Fibroblast of mammary gland (primary cell): Measurements from ENCODE around the gene CENPP.

ENCODE experiments used
- DNase-seq: peaks from one replicate; pipeline ENCODE4 v3.0.0-alpha.2; 2010; ENCODE audit warnings: low read depth
- H3K4me3 ChIP-seq: 2 replicates; pipeline ENCODE4 v1.5.1; 2011; ENCODE audit warnings: low read depth, mild to moderate bottlenecking, low read length, moderate library complexity; ENCODE audit not compliant: control insufficient read depth
- TF ChIP-seq, protein P1 (sequence below): conservative IDR thresholded peaks from 2 replicates; pipeline ENCODE4 v1.5.1; 2011; ENCODE audit warnings: low read depth, low read length, inconsistent platforms; ENCODE audit not compliant: control insufficient read depth, insufficient read depth

Gene CENPP

DNA sequence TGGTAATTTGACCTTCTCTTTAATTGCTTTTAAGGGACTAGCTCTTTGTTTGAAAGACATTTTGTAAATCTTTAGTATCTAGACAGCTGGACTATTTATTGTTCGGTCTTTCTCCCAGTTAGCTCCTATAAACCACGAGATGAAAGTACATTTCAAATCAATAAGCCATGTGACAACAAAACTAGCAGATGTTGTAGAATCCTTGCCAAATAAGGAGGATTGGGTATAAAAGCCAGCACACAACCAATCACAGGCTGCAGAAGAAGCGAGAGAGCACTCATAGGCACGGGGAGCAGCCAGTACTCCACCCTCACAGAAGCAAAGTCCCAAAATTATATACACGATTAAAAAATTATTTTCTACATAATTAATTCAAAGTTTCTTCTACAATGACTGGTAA is 106.6 kb downstream of the CENPP start:
- DNase-seq: peak; percentile 64
- H3K4me3 ChIP-seq: no peak overlapping the region
- TF ChIP-seq, protein P1, sequence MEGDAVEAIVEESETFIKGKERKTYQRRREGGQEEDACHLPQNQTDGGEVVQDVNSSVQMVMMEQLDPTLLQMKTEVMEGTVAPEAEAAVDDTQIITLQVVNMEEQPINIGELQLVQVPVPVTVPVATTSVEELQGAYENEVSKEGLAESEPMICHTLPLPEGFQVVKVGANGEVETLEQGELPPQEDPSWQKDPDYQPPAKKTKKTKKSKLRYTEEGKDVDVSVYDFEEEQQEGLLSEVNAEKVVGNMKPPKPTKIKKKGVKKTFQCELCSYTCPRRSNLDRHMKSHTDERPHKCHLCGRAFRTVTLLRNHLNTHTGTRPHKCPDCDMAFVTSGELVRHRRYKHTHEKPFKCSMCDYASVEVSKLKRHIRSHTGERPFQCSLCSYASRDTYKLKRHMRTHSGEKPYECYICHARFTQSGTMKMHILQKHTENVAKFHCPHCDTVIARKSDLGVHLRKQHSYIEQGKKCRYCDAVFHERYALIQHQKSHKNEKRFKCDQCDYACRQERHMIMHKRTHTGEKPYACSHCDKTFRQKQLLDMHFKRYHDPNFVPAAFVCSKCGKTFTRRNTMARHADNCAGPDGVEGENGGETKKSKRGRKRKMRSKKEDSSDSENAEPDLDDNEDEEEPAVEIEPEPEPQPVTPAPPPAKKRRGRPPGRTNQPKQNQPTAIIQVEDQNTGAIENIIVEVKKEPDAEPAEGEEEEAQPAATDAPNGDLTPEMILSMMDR: no peak

DNA sequence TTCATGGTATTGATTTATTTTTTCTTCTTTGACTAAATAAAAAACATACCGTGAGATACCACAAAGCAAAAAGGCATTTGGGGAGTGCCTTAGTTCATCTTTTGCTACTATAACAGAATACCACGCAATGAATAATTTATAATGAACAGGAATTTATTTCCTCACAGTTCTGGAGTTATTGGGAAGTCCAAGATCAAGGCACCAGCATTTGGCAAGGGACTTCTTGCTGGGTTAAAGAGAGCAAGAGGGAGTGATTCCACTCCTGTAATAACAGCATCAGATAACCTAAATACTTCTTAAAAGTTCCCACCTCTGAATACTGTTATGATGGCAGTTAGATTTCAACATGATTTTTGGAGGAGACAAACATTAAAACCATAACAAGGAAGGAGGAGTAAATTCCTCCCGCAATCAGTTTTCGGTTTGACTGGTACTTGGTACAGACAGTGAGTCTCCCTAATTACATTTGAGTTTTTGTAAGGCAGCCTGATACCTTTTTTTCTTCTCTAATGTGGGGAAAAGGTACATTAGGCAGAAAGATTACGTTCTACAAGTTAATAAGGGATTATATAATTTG is 107.3 kb downstream of the CENPP start:
- H3K4me3 ChIP-seq: no peak overlapping the region
- TF ChIP-seq, protein P1: no peak
- no peak for DNase-seq

DNA sequence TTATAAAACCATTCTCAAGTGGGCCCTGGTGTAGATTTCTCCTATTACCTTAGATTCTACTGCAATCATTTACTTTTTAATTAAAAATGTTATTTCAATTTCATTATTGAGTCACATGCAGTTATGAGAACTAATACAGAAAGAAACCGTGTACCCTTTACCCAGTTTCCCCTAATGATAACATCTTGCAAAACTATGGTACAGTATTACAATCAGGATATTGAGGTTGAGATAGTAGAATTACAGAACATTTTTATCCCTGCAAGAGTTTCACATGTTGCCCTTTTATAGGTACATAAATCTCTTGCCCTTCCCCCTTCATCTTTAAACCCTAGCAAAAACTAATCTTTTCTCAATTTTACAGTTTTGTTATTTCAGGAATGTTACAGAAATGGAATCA is 109.5 kb downstream of the CENPP start:
- TF ChIP-seq, protein P1: no peak
- H3K4me3 ChIP-seq: no peak overlapping the region
- no peak for DNase-seq

DNA sequence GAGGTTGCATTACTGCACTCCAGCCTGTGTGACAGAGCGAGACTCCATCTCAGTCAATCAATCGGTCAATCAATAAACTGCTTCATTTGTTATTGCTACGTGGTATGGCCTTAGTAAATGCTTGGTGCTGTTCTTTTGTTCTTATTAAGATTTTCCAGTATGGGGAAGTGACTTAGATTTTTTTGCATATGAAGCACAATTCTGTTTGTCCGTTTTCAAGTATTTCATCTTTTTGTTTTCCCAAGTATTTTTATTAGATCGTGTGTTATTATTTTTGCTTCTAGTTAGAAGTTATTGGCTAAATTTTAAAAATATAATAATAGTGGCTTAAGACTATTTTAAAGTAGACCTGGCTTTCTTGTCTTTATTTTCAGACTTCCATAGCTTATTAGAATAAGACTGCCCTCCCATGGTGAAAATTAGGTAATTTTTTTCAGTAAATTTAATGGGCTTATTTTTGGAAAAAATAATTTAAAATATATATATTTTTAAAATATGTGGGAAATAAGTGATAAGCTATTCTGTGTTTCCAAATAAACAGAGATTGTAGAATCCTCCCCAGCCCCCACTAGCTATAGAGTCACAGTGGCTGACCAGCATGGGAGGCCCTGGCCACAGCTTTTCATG is 113.3 kb downstream of the CENPP start:
- no peak overlapping the region for H3K4me3 ChIP-seq
- TF ChIP-seq, protein P1: peak; percentile 36
- DNase-seq: peak; percentile 54

DNA sequence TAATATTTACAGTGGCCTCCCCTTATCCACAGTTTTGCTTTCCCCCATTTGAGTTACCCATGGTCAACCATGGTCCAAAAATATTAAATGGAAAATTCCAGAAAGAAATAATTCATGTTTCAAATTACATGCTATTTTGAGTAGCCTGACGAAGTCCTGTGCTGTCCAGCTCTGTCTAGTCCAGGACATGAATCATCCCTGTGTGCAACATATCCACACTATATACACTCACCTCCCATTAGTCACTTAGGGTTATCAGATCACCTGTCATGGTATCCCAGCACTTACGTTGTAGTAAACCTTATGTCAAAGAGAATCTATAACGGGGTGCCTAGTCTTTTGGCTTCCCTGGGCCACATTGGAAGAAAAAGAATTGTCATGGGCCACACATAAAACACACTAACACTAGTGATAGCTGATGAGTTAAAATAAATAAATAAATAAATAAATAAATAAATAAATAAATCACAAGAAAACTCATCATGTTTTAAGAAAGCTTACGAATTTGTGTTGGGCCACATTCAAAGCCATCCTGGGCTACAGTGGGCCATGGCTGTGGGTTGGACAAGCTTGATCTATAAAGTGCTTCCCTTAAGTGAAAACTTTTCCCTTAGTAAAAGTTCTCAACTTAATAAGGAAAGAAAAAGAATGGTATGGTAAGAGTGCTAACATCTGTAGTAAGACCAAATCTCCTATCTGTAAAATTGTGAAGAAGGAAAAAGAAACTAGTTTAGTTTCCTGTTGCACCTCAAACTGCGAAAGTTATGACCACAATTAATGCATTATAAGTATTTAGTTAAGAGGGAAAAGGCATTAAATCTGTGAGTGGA is 114.4 kb downstream of the CENPP start:
- peak; percentile 85 for DNase-seq
- TF ChIP-seq, protein P1: no peak
- H3K4me3 ChIP-seq: no peak overlapping the region

DNA sequence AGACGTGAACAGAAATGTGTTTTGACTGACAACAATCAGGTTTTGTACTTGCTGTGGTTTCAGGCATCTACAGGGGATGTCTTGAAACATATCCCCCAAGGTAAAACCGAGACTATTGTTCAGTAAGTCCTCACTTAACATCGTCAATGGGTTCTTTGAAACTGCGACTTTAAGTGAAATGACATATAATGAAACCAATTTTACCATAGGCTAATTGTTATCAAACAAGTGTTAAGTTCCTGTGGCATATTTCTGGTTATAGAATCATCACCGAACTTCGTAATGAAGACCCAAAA is 114.9 kb downstream of the CENPP start:
- no peak overlapping the region for H3K4me3 ChIP-seq
- TF ChIP-seq, protein P1: no peak
- DNase-seq: no peak

DNA sequence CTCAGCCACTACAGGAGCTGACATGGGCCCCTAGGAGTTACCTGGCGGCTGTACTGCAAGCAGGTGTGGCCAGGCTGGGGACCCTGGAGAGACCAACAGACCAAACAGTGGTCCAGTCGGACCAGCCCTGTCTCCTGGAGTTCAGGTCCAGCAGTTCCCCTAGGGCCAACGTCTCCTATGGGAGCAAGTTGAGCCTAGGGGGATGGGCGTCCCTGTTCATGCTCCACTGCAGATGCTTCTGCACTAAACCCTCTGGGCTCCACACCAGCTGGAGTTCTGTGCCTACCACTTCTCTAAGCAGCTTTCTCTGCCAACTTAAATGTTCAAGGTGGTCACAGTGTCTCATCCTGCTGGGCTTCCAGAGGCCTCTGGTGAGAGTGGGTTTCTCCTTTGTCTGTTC is 119.1 kb downstream of the CENPP start:
- no peak overlapping the region for H3K4me3 ChIP-seq
- TF ChIP-seq, protein P1: no peak
- no peak for DNase-seq
